HCT116 (cell line): ENCODE data around the gene BRSK1. TPM values are rescaled to one million over a fixed set of nuclear protein-coding genes. Genes with fewer than 3 reads are reported as not detected.

Source experiments
- ATAC-seq: fragments of 200-7000 bp; cut with Tn5 transposase; 2 replicates; pipeline ENCODE4 v1.9.1; 2020; ENCODE audit warnings: mild to moderate bottlenecking, moderate library complexity
- BruUV-seq: library from RNA; stranded (reverse); fragments of 400-500 nt; replicated peaks from 2 replicates; lab custom pipeline; 2021; lab: Mats Ljungman, UMichigan
- CTCF ChIA-PET: fragments of 300-600 bp; sonication (Branson Sonifier 250); formaldehyde crosslinking; loops from one replicate; lab custom pipeline; 2021; ENCODE audit warnings: antibody characterized with exemption; lab: Charles Lee
- POLR2A ChIA-PET: fragments of 300-600, 350-600 bp; sonication (Branson Sonifier 250); formaldehyde crosslinking; loops from one replicate; lab custom pipeline; 2021; ENCODE audit warnings: antibody characterized with exemption; lab: Charles Lee
- RAD21 ChIA-PET, 2 experiments: fragments of 300-600 bp; sonication (Branson Sonifier 250); formaldehyde crosslinking; loops; one replicate each; lab custom pipeline; 2023; ENCODE audit warnings: low total read pairs in 2 of 2; ENCODE audit not compliant: uncharacterized antibody in 2 of 2, unreplicated experiment in 2 of 2, low non-redundant PET in 1 of 2; lab: Charles Lee
- DNase-seq: peaks from one replicate; pipeline ENCODE4 v3.0.0-alpha.2; 2010; ENCODE audit warnings: low read depth, low spot score
- H2AFZ ChIP-seq: fragments of 200-600 bp; shearing (Covaris generic), sonication (generic); 2 replicates; pipeline ENCODE4 v1.6.1; 2017; ENCODE audit warnings: low read depth, mixed run types, mixed read lengths, antibody characterized with exemption, low read length; ENCODE audit not compliant: poor library complexity, severe bottlenecking
- H3K27ac ChIP-seq: 2 replicates; pipeline ENCODE4 v1.5.1; 2012; ENCODE audit warnings: low read depth, low read length
- H3K27me3 ChIP-seq: fragments of 200-600 bp; sonication (generic); 2 replicates; pipeline ENCODE4 v1.6.1; 2016; ENCODE audit warnings: mixed run types, low read length, mixed read lengths; ENCODE audit not compliant: insufficient read depth
- H3K36me3 ChIP-seq, 2 experiments: fragments of 200-500 bp in 1 of 2; fragments of 200-600 bp in 1 of 2; sonication (Bioruptor generic) in 1 of 2; sonication (generic) in 1 of 2; 2 replicates each; pipeline versions ENCODE4 v1.5.1 to v1.6.1; 2014 to 2016; ENCODE audit warnings: low read length in 2 of 2, inconsistent platforms in 1 of 2, mixed read lengths in 1 of 2, mixed run types in 1 of 2; ENCODE audit not compliant: insufficient read depth in 2 of 2, control insufficient read depth in 1 of 2
- H3K4me1 ChIP-seq, 2 experiments: fragments of 200-600 bp in 1 of 2; sonication (generic) in 1 of 2; 2 replicates each; pipeline versions ENCODE4 v1.5.1 to v1.6.1; 2012 to 2017; ENCODE audit warnings: low read length in 2 of 2, inconsistent platforms in 1 of 2, mild to moderate bottlenecking in 1 of 2, mixed read lengths in 1 of 2, mixed run types in 1 of 2, moderate library complexity in 1 of 2; ENCODE audit not compliant: insufficient read depth in 2 of 2, control insufficient read depth in 1 of 2
- H3K4me2 ChIP-seq: fragments of 200-600 bp; sonication (generic); 2 replicates; pipeline ENCODE4 v1.6.1; 2017; ENCODE audit warnings: mixed run types, low read length, mixed read lengths
- H3K4me3 ChIP-seq, 2 experiments: fragments of 200-600 bp in 1 of 2; sonication (generic) in 1 of 2; replicated peaks in 1 of 2; 2 replicates each; pipeline ENCODE4 v1.5.1; 2011 to 2016; ENCODE audit warnings: low read length in 2 of 2, control low read depth in 1 of 2, low read depth in 1 of 2, mild to moderate bottlenecking in 1 of 2, mixed read lengths in 1 of 2, mixed run types in 1 of 2
- H3K79me2 ChIP-seq: fragments of 200-600 bp; sonication (generic); 2 replicates; pipeline ENCODE4 v1.6.1; 2017; ENCODE audit warnings: mild to moderate bottlenecking, mixed run types, low read length, moderate library complexity, mixed read lengths; ENCODE audit not compliant: insufficient read depth
- H3K9ac ChIP-seq: fragments of 200-600 bp; sonication (generic); 2 replicates; pipeline ENCODE4 v1.6.1; 2016; ENCODE audit warnings: low read length, mixed read lengths
- H3K9me2 ChIP-seq: fragments of 200-600 bp; sonication (generic), shearing (Covaris generic); 2 replicates; pipeline ENCODE4 v1.6.1; 2017; ENCODE audit warnings: mixed run types, mild to moderate bottlenecking, moderate library complexity; ENCODE audit not compliant: insufficient read depth
- H3K9me3 ChIP-seq, 2 experiments: fragments of 200-500 bp in 1 of 2; fragments of 200-600 bp in 1 of 2; sonication (Bioruptor generic) in 1 of 2; sonication (generic) in 1 of 2; 2 replicates each; pipeline ENCODE4 v1.6.1; 2014 to 2017; ENCODE audit warnings: low read length in 2 of 2, mixed read lengths in 2 of 2, inconsistent platforms in 1 of 2, low read depth in 1 of 2, mild to moderate bottlenecking in 1 of 2, mixed run types in 1 of 2, moderate library complexity in 1 of 2; ENCODE audit not compliant: control insufficient read depth in 1 of 2, insufficient read depth in 1 of 2
- H4K20me1 ChIP-seq: fragments of 200-600 bp; sonication (generic), shearing (Covaris generic); 2 replicates; pipeline ENCODE4 v1.6.1; 2017; ENCODE audit warnings: mixed run types, mild to moderate bottlenecking, moderate library complexity; ENCODE audit not compliant: insufficient read depth
- EZH2 ChIP-seq: fragments of 200-600 bp; sonication (generic); IDR thresholded peaks from 2 replicates; pipeline ENCODE4 v1.6.1; 2017; ENCODE audit warnings: antibody characterized with exemption, mixed run types
- EZH2phosphoT487 ChIP-seq: fragments of 200-600 bp; IDR thresholded peaks from 2 replicates; pipeline ENCODE4 v1.6.1; 2018; ENCODE audit warnings: antibody characterized with exemption, borderline replicate concordance
- FOSL1 ChIP-seq: IDR thresholded peaks from 2 replicates; pipeline ENCODE4 v1.6.1; 2012; ENCODE audit warnings: low read depth
- RAD21 ChIP-seq: IDR thresholded peaks from 2 replicates; pipeline ENCODE4 v1.6.1; 2012; ENCODE audit warnings: low read depth, mild to moderate bottlenecking
- SRF ChIP-seq: IDR thresholded peaks from 2 replicates; pipeline ENCODE4 v1.6.1; 2012; ENCODE audit warnings: low read depth
- YY1 ChIP-seq: IDR thresholded peaks from 2 replicates; pipeline ENCODE4 v1.6.1; 2011; ENCODE audit warnings: low read length, low read depth, moderate library complexity, mild to moderate bottlenecking; ENCODE audit not compliant: insufficient replicate concordance; ENCODE audit errors: extremely low read depth
- ZFX ChIP-seq: fragments of 450-650 bp; IDR thresholded peaks from 2 replicates; pipeline ENCODE4 v1.6.1; 2017
- intact Hi-C: fragments of 100-400 bp; cut with micrococcal nuclease; formaldehyde crosslinking; loops from 2 replicates; pipeline ENCODE4 v1.10.0; 2022
- total RNA-seq: library from RNA; stranded (reverse); gene quantifications from one replicate; pipeline ENCODE4 v1.2.1, GENCODE V29; 2021; ENCODE audit not compliant: unreplicated experiment
- TF ChIP-seq, protein P1 (sequence below): IDR thresholded peaks from 2 replicates; pipeline ENCODE4 v1.6.1; 2012
- TF ChIP-seq, protein P2 (sequence below), 3 experiments: fragments of 200-600 bp in 1 of 3; sonication (generic) in 1 of 3; IDR thresholded peaks in 2 of 3; conservative IDR thresholded peaks in 1 of 3; 2 replicates each; pipeline ENCODE4 v1.5.1; 2012 to 2017; ENCODE audit warnings: low read depth in 2 of 3, low read length in 2 of 3, antibody characterized with exemption in 1 of 3, borderline replicate concordance in 1 of 3, control low read depth in 1 of 3, mild to moderate bottlenecking in 1 of 3, mixed read lengths in 1 of 3, mixed run types in 1 of 3, moderate library complexity in 1 of 3; ENCODE audit not compliant: insufficient read depth in 1 of 3
- TF ChIP-seq, protein P3 (sequence below): IDR thresholded peaks from 2 replicates; pipeline ENCODE4 v1.6.1; 2012; ENCODE audit warnings: low read depth

BRSK1 gene
- total RNA-seq, 1 experiment from 2014 or later = 33.3 TPM

DNA sequence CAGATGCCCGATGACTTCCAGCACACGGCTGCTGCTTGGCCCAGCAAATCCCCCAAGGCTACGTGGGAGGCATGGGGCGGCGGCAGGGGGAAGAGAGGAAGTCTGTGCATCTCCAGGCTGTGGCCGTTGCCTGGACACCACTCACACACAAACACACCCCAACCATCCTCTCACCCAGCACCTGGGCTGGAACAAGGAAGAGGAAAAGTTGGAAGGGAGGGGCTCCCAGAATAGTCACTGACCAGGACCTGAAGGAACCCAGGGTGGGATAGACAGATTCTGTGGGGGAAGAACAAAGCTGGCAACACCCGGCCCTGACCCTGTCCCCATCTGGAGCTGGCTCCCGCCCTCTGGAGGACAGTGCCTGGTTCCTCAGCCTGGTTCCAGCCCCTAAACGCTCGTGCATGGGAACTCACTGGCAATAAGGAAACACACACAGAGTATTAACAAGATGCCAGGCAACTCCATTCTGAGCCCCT, 36.1 kb upstream of the BRSK1 start:
- TF ChIP-seq FOSL1 (no peak), YY1 (no peak), ZFX (no peak), EZH2phosphoT487 (no peak), SRF (no peak), EZH2 (no peak), RAD21 (no peak)
- TF ChIP-seq, protein P1, sequence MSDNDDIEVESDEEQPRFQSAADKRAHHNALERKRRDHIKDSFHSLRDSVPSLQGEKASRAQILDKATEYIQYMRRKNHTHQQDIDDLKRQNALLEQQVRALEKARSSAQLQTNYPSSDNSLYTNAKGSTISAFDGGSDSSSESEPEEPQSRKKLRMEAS = no peak
- TF ChIP-seq, protein P2, sequence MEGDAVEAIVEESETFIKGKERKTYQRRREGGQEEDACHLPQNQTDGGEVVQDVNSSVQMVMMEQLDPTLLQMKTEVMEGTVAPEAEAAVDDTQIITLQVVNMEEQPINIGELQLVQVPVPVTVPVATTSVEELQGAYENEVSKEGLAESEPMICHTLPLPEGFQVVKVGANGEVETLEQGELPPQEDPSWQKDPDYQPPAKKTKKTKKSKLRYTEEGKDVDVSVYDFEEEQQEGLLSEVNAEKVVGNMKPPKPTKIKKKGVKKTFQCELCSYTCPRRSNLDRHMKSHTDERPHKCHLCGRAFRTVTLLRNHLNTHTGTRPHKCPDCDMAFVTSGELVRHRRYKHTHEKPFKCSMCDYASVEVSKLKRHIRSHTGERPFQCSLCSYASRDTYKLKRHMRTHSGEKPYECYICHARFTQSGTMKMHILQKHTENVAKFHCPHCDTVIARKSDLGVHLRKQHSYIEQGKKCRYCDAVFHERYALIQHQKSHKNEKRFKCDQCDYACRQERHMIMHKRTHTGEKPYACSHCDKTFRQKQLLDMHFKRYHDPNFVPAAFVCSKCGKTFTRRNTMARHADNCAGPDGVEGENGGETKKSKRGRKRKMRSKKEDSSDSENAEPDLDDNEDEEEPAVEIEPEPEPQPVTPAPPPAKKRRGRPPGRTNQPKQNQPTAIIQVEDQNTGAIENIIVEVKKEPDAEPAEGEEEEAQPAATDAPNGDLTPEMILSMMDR (IDR thresholded peaks at IDR 0.05 in 2 of 3, conservative IDR thresholded peaks at IDR 0.05 in 1 of 3; ENCODE audit: borderline replicate concordance in 1 of 3, insufficient read depth in 1 of 3, low read depth in 2 of 3, low read length in 2 of 3) = no peak
- TF ChIP-seq, protein P3, sequence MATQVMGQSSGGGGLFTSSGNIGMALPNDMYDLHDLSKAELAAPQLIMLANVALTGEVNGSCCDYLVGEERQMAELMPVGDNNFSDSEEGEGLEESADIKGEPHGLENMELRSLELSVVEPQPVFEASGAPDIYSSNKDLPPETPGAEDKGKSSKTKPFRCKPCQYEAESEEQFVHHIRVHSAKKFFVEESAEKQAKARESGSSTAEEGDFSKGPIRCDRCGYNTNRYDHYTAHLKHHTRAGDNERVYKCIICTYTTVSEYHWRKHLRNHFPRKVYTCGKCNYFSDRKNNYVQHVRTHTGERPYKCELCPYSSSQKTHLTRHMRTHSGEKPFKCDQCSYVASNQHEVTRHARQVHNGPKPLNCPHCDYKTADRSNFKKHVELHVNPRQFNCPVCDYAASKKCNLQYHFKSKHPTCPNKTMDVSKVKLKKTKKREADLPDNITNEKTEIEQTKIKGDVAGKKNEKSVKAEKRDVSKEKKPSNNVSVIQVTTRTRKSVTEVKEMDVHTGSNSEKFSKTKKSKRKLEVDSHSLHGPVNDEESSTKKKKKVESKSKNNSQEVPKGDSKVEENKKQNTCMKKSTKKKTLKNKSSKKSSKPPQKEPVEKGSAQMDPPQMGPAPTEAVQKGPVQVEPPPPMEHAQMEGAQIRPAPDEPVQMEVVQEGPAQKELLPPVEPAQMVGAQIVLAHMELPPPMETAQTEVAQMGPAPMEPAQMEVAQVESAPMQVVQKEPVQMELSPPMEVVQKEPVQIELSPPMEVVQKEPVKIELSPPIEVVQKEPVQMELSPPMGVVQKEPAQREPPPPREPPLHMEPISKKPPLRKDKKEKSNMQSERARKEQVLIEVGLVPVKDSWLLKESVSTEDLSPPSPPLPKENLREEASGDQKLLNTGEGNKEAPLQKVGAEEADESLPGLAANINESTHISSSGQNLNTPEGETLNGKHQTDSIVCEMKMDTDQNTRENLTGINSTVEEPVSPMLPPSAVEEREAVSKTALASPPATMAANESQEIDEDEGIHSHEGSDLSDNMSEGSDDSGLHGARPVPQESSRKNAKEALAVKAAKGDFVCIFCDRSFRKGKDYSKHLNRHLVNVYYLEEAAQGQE = no peak
- BruUV-seq = no TSS peak
- Histone ChIP-seq H3K4me1 (no peaks in the 10 kb centered on the region), H3K4me2 (no peak overlapping the region), H3K9me3 (no peaks in the 10 kb centered on the region), H3K9me2 (no peaks in the 10 kb centered on the region), H3K9ac (no peak overlapping the region), H4K20me1 (no peaks in the 10 kb centered on the region), H2AFZ (no peak overlapping the region), H3K4me3 (no peak overlapping the region), H3K27me3 (no peaks in the 10 kb centered on the region), H3K27ac (no peak overlapping the region; the same call in 1 of the 2 replicates), H3K36me3 (peaks cover 16 to 25% of the 10 kb centered on the region in 2 experiments), H3K79me2 (peaks cover 69% of the 10 kb centered on the region)
- intact Hi-C loops = no loop called here
- ATAC-seq (no peak), DNase-seq (no peak)
- RAD21 ChIA-PET = no interaction called here
- POLR2A ChIA-PET = no interaction called here
- CTCF ChIA-PET = no interaction called here
